ENCODE data around the gene GFRA1. TPM values are rescaled to one million over a fixed set of nuclear protein-coding genes. Genes with fewer than 3 reads are reported as not detected.

GFRA1 gene
- total and polyA plus RNA-seq, 2 of the 8 experiments (the other 6 are each of a cell fraction or from before 2014, with no cell fraction given): 1.1 to 2.0 TPM

- H3K27me3 ChIP-seq (replicated peaks in 1 of 4; ENCODE audit: control insufficient read depth in 3 of 4, extremely low read depth in 1 of 4, insufficient read depth in 3 of 4, low read length in 3 of 4): no peaks in the 10 kb centered on the region
- H3K36me3 ChIP-seq (ENCODE audit: control insufficient read depth in 2 of 4, insufficient read depth in 4 of 4, low read length in 3 of 4): no peaks in the 10 kb centered on the region
Observed at GRCh38 chr10:116256752-116257259, 16.2 kb downstream of the GFRA1 start.

More at GRCh38 chr10:116256752-116257259, 16.2 kb downstream of the GFRA1 start:
- DNase-seq (ENCODE audit: low read depth in 1 of 2, low spot score in 2 of 2) (no peak), FAIRE-seq (no peak)
- H3K23me2 ChIP-seq (ENCODE audit: low read depth, low read length): no peaks in the 10 kb centered on the region
- TF ChIP-seq GTF2F1 (IDR thresholded peaks at IDR 0.05; ENCODE audit: borderline replicate concordance, low read depth, low read length) (no peak), POLR2AphosphoS5 (IDR thresholded peaks at IDR 0.05; ENCODE audit: low read depth, low read length) (no peak), RAD21 (IDR thresholded peaks at IDR 0.05 in 1 of 2, conservative IDR thresholded peaks at IDR 0.05 in 1 of 2; ENCODE audit: low read depth in 2 of 2, low read length in 2 of 2) (no peak), SRF (IDR thresholded peaks at IDR 0.05; ENCODE audit: low read depth, low read length) (no peak), CBX8 (IDR thresholded peaks at IDR 0.05; ENCODE audit: borderline replicate concordance, low read depth, low read length) (no peak), KDM5A (IDR thresholded peaks at IDR 0.05; ENCODE audit: low read length) (no peak), BRCA1 (IDR thresholded peaks at IDR 0.05; ENCODE audit: low read depth, low read length) (no peak), EP300 (IDR thresholded peaks at IDR 0.05; ENCODE audit: borderline replicate concordance in 1 of 2, low read depth in 2 of 2, low read length in 2 of 2) (no peak)
- H2BK12ac ChIP-seq (ENCODE audit: low read depth, low read length): no peak overlapping the region
- POLR2A ChIA-PET (ENCODE audit: partially characterized antibody): interaction anchor here (0.9 kb wide), 1 partner anchor 56 kb away, joined by 3 read pairs; no protein-coding TSS in a partner anchor
- H4K91ac ChIP-seq (replicated peaks; ENCODE audit: insufficient read length, low read length): no peak overlapping the region
- H3K27ac ChIP-seq (ENCODE audit: low read depth, low read length): no peak overlapping the region
- H3K79me2 ChIP-seq (ENCODE audit: control insufficient read depth in 1 of 2, insufficient read depth in 2 of 2, low read length in 2 of 2): no peaks in the 10 kb centered on the region
- peaks cover 0 to 11% (median 0%) of the 10 kb centered on the region in 4 experiments; a peak in 3 of 7 replicates for H3K4me1 ChIP-seq (replicated peaks in 1 of 4; ENCODE audit: control insufficient read depth in 3 of 4, insufficient read depth in 4 of 4, low read length in 3 of 4)
- no peaks in the 10 kb centered on the region for H3K9me3 ChIP-seq (ENCODE audit: insufficient read depth in 2 of 2, low read depth in 1 of 2, low read length in 1 of 2)
- 100% methylated on average over 2 of the region's 5 CpGs; no CpG with 5 or more reads in 1 of the 2 experiments for WGBS, 2 experiments (ENCODE audit: extremely low coverage in 1 of 2, insufficient coverage in 1 of 2, insufficient read length in 1 of 2, insufficient replicate concordance in 2 of 2, low coverage in 1 of 2, low lambda C conversion rate in 2 of 2, missing lambda C conversion rate in 1 of 2)
- no peak overlapping the region for H2BK20ac ChIP-seq (ENCODE audit: low read length)
- H3K56ac ChIP-seq (replicated peaks; ENCODE audit: insufficient read length, low read depth, low read length): no peak overlapping the region
- H2BK120ac ChIP-seq (replicated peaks; ENCODE audit: low read depth, low read length): no peak overlapping the region
- H3K14ac ChIP-seq (ENCODE audit: insufficient read length): no peak overlapping the region
- no peak overlapping the region for H3K23ac ChIP-seq (ENCODE audit: insufficient read length)
- H2AFZ ChIP-seq (ENCODE audit: low read length): no peak overlapping the region
- no peak overlapping the region for H3K9ac ChIP-seq (replicated peaks in 1 of 4; ENCODE audit: extremely low read depth in 1 of 4, low read depth in 3 of 4, low read length in 3 of 4)
- H2BK5ac ChIP-seq (ENCODE audit: low read depth, low read length): no peak overlapping the region
- CTCF ChIA-PET (ENCODE audit: partially characterized antibody): no interaction called here
- H2BK15ac ChIP-seq (ENCODE audit: low read length): no peak overlapping the region
- no peak overlapping the region for H3K4ac ChIP-seq (replicated peaks; ENCODE audit: insufficient read length, low read depth, low read length)
- no peak overlapping the region for H4K8ac ChIP-seq (ENCODE audit: extremely low read depth, insufficient read depth, low read length)
- no peak overlapping the region for H4K5ac ChIP-seq (ENCODE audit: insufficient read length, low read depth, low read length)
- H3K79me1 ChIP-seq (ENCODE audit: low read depth, low read length): no peaks in the 10 kb centered on the region; the same call in 1 of the 2 replicates
- no peak overlapping the region for H2AK5ac ChIP-seq (ENCODE audit: low read depth, low read length)
- H3K18ac ChIP-seq (ENCODE audit: extremely low read depth, low read length): no peak overlapping the region
- no peaks in the 10 kb centered on the region for H4K20me1 ChIP-seq (replicated peaks in 1 of 2; ENCODE audit: control insufficient read depth in 1 of 2, insufficient read depth in 2 of 2, low read length in 2 of 2)
- no peak overlapping the region for H3K4me2 ChIP-seq (ENCODE audit: insufficient read depth in 1 of 2, low read depth in 2 of 2, low read length in 2 of 2)
- no peak overlapping the region for H3K4me3 ChIP-seq (ENCODE audit: extremely low read depth in 1 of 4, insufficient read depth in 2 of 4, low read depth in 3 of 4, low read length in 4 of 4)
